Measurements from ENCODE around the gene ROPN1L.

The ROPN1L gene

GRCh38 chr5:10459080-10460055 is 17.7 kb downstream of the ROPN1L start:
- DNase-seq, result no peak

GRCh38 chr5:10460252-10460906 is 18.7 kb downstream of the ROPN1L start:
- no peak for DNase-seq

- no peak for DNase-seq
Measured at GRCh38 chr5:10461041-10461440, 19.4 kb downstream of the ROPN1L start.

GRCh38 chr5:10461904-10462555 is 20.4 kb downstream of the ROPN1L start:
- no peak for DNase-seq

GRCh38 chr5:10463566-10463965 is 21.9 kb downstream of the ROPN1L start:
- no peak for DNase-seq

- DNase-seq, result no peak
Measured at GRCh38 chr5:10464173-10464572, 22.5 kb downstream of the ROPN1L start.

GRCh38 chr5:10465726-10466125 is 24.0 kb downstream of the ROPN1L start:
- no peak for DNase-seq

- DNase-seq, result no peak
Measured at GRCh38 chr5:10466446-10467073, 24.9 kb downstream of the ROPN1L start.

- DNase-seq, result no peak
Measured at GRCh38 chr5:10467281-10468198, 25.9 kb downstream of the ROPN1L start.

- no peak for DNase-seq
Measured at GRCh38 chr5:10468256-10468655, 26.6 kb downstream of the ROPN1L start.

GRCh38 chr5:10469253-10470050 is 27.8 kb downstream of the ROPN1L start:
- DNase-seq, result no peak

GRCh38 chr5:10470669-10471068 is 29.0 kb downstream of the ROPN1L start:
- no peak for DNase-seq

GRCh38 chr5:10471677-10472076 is 30.0 kb downstream of the ROPN1L start:
- no peak for DNase-seq

- DNase-seq, result no peak
Measured at GRCh38 chr5:10474521-10475075, 32.9 kb downstream of the ROPN1L start.

GRCh38 chr5:10475931-10476676 is 34.4 kb downstream of the ROPN1L start:
- no peak for DNase-seq

- no peak for DNase-seq
Measured at GRCh38 chr5:10476878-10477277, 35.2 kb downstream of the ROPN1L start.

GRCh38 chr5:10477943-10478342 is 36.3 kb downstream of the ROPN1L start:
- no peak for DNase-seq

- no peak for DNase-seq
Measured at GRCh38 chr5:10478436-10478835, 36.8 kb downstream of the ROPN1L start.

- no peak for DNase-seq
Measured at GRCh38 chr5:10479154-10479721, 37.6 kb downstream of the ROPN1L start.

All from GOT3 (cell line).